Ascending aorta (tissue), 2 donors: ENCODE measurements around the gene AGRP. TPM values are rescaled to one million over a fixed set of nuclear protein-coding genes. Genes with fewer than 3 reads are reported as not detected.

Experiments used
- DNase-seq, 2 donors: peaks; one replicate each; pipeline ENCODE4 v3.0.0-alpha.2; 2019; ENCODE audit warnings: low spot score in 2 of 2
- H3K27ac ChIP-seq, 2 donors: fragments of 200-600 bp; sonication (generic); one replicate each; pipeline ENCODE4 v1.5.1; 2016 to 2017; ENCODE audit warnings: mild to moderate bottlenecking in 1 of 2
- H3K27me3 ChIP-seq: fragments of 200-600 bp; sonication (generic); one replicate; pipeline ENCODE4 v1.5.1; 2017
- H3K36me3 ChIP-seq, 2 donors: fragments of 200-600 bp; sonication (generic); one replicate each; pipeline ENCODE4 v1.5.1; 2016
- H3K4me1 ChIP-seq, 2 donors: fragments of 200-600 bp; sonication (generic); one replicate each; pipeline ENCODE4 v1.5.1; 2016 to 2017; ENCODE audit warnings: mild to moderate bottlenecking in 1 of 2
- H3K4me3 ChIP-seq, 2 donors: fragments of 200-600 bp; sonication (generic); one replicate each; pipeline ENCODE4 v1.5.1; 2016 to 2017; ENCODE audit warnings: mild to moderate bottlenecking in 1 of 2
- H3K9me3 ChIP-seq, 2 donors: fragments of 200-600 bp; sonication (generic); one replicate each; pipeline ENCODE4 v1.5.1; 2016
- CTCF ChIP-seq, 3 experiments: fragments of 200-600 bp in 2 of 3; fragments of 450-650 bp in 1 of 3; sonication (generic) in 2 of 3; IDR thresholded peaks; one replicate each; pipeline ENCODE4 v1.5.1; 2016 to 2019; ENCODE audit warnings: antibody characterized with exemption in 3 of 3, mild to moderate bottlenecking in 1 of 3, moderate library complexity in 1 of 3
- intact Hi-C: fragments of 100-400 bp; cut with DNase I; formaldehyde crosslinking; loops from one replicate; pipeline ENCODE4 v1.15.1; 2023
- total RNA-seq: library from RNA; depleted of rRNA; stranded (reverse); fragments of >200 nt; gene quantifications from one replicate; pipeline ENCODE4 v1.1.0, GENCODE V29; 2016

AGRP gene
- total RNA-seq, 1 donor from 2014 or later: not detected

GRCh38 chr16:67442581-67443255, 40.6 kb downstream of the AGRP start:
- Histone ChIP-seq H3K27ac (no peak overlapping the region), H3K36me3 (peaks cover 19 to 42% of the 10 kb centered on the region in 2 donors), H3K4me1 (peaks cover 0 to 4% of the 10 kb centered on the region in 2 donors), H3K4me3 (no peak overlapping the region), H3K27me3 (no peaks in the 10 kb centered on the region), H3K9me3 (no peaks in the 10 kb centered on the region)
- TF ChIP-seq CTCF (IDR thresholded peaks at IDR 0.05): no peak
- intact Hi-C loops: no loop called here
- DNase-seq: no peak

GRCh38 chr16:67441907-67442306, 41.4 kb downstream of the AGRP start:
- no peak for TF ChIP-seq CTCF (IDR thresholded peaks at IDR 0.05)
- H3K4me3 ChIP-seq: no peak overlapping the region
- no peak for DNase-seq
- peaks cover 0 to 4% of the 10 kb centered on the region in 2 donors for H3K4me1 ChIP-seq
- H3K27ac ChIP-seq: no peak overlapping the region
- peaks cover 28 to 43% of the 10 kb centered on the region in 2 donors for H3K36me3 ChIP-seq
- no peaks in the 10 kb centered on the region for H3K27me3 ChIP-seq
- no peaks in the 10 kb centered on the region for H3K9me3 ChIP-seq
- intact Hi-C loops: no loop called here

- no peak for TF ChIP-seq CTCF (IDR thresholded peaks at IDR 0.05)
- Histone ChIP-seq H3K27ac (no peak overlapping the region), H3K4me3 (no peak overlapping the region), H3K9me3 (no peaks in the 10 kb centered on the region), H3K36me3 (peaks cover 31 to 43% of the 10 kb centered on the region in 2 donors), H3K4me1 (peaks cover 0 to 3% of the 10 kb centered on the region in 2 donors), H3K27me3 (no peaks in the 10 kb centered on the region)
- intact Hi-C loops: no loop called here
- no peak for DNase-seq
Measured at GRCh38 chr16:67441271-67441753, 42.0 kb downstream of the AGRP start.

- no peak for TF ChIP-seq CTCF (IDR thresholded peaks at IDR 0.05)
- no peak overlapping the region for H3K27ac ChIP-seq
- intact Hi-C loops: no loop called here
- peaks cover 31 to 33% of the 10 kb centered on the region in 2 donors for H3K36me3 ChIP-seq
- no peak for DNase-seq
- H3K27me3 ChIP-seq: no peaks in the 10 kb centered on the region
- no peaks in the 10 kb centered on the region for H3K9me3 ChIP-seq
- no peak overlapping the region for H3K4me3 ChIP-seq
- H3K4me1 ChIP-seq: no peaks in the 10 kb centered on the region
Measured at GRCh38 chr16:67438824-67439393, 44.4 kb downstream of the AGRP start.

- H3K9me3 ChIP-seq: no peaks in the 10 kb centered on the region
Measured at GRCh38 chr16:67438098-67438791, 45.1 kb downstream of the AGRP start.

More at GRCh38 chr16:67438098-67438791, 45.1 kb downstream of the AGRP start:
- H3K27ac ChIP-seq: no peak overlapping the region
- no peaks in the 10 kb centered on the region for H3K27me3 ChIP-seq
- no peak overlapping the region for H3K4me3 ChIP-seq
- TF ChIP-seq CTCF (IDR thresholded peaks at IDR 0.05): no peak
- intact Hi-C loops: no loop called here
- H3K36me3 ChIP-seq: peaks cover 31 to 33% of the 10 kb centered on the region in 2 donors
- DNase-seq: no peak
- no peaks in the 10 kb centered on the region for H3K4me1 ChIP-seq
